ENCODE measurements around the gene LSP1.

Gene LSP1

GRCh38 chr11:1893581-1894359, 40.9 kb downstream of the LSP1 start:
- TF ChIP-seq ZNF274 (IDR thresholded peaks at IDR 0.05; ENCODE audit: low read depth, low read length), result no peak
- H3K4me3 ChIP-seq (ENCODE audit: low read length), result no peak overlapping the region

- no peak overlapping the region for H3K4me3 ChIP-seq (ENCODE audit: low read length)
- TF ChIP-seq ZNF274 (IDR thresholded peaks at IDR 0.05; ENCODE audit: low read depth, low read length), result no peak
Observed at GRCh38 chr11:1894759-1895158, 41.9 kb downstream of the LSP1 start.

- no peak overlapping the region; the same call in 1 of the 2 replicates for H3K4me3 ChIP-seq (ENCODE audit: low read length)
- no peak for TF ChIP-seq ZNF274 (IDR thresholded peaks at IDR 0.05; ENCODE audit: low read depth, low read length)
Observed at GRCh38 chr11:1896468-1896867, 43.6 kb downstream of the LSP1 start.

- peak overlapping the region; percentile 29; the same call in 1 of the 2 replicates for H3K4me3 ChIP-seq (ENCODE audit: low read length)
Observed at GRCh38 chr11:1896923-1897322, 44.0 kb downstream of the LSP1 start.

GRCh38 chr11:1899090-1899489, 46.2 kb downstream of the LSP1 start:
- no peak for TF ChIP-seq ZNF274 (IDR thresholded peaks at IDR 0.05; ENCODE audit: low read depth, low read length)
- H3K4me3 ChIP-seq (ENCODE audit: low read length), result no peak overlapping the region

More at GRCh38 chr11:1896923-1897322, 44.0 kb downstream of the LSP1 start:
- no peak for TF ChIP-seq ZNF274 (IDR thresholded peaks at IDR 0.05; ENCODE audit: low read depth, low read length)

GRCh38 chr11:1899686-1900085, 46.8 kb downstream of the LSP1 start:
- H3K4me3 ChIP-seq (ENCODE audit: low read length), result no peak overlapping the region
- no peak for TF ChIP-seq ZNF274 (IDR thresholded peaks at IDR 0.05; ENCODE audit: low read depth, low read length)

- no peak overlapping the region for H3K4me3 ChIP-seq (ENCODE audit: low read length)
- no peak for TF ChIP-seq ZNF274 (IDR thresholded peaks at IDR 0.05; ENCODE audit: low read depth, low read length)
Observed at GRCh38 chr11:1906181-1906580, 53.3 kb downstream of the LSP1 start.

GRCh38 chr11:1906611-1907423, 53.9 kb downstream of the LSP1 start:
- no peak for TF ChIP-seq ZNF274 (IDR thresholded peaks at IDR 0.05; ENCODE audit: low read depth, low read length)
- H3K4me3 ChIP-seq (ENCODE audit: low read length), result no peak overlapping the region

- TF ChIP-seq ZNF274 (IDR thresholded peaks at IDR 0.05; ENCODE audit: low read depth, low read length), result no peak
- no peak overlapping the region for H3K4me3 ChIP-seq (ENCODE audit: low read length)
Observed at GRCh38 chr11:1908618-1909017, 55.7 kb downstream of the LSP1 start.

- no peak overlapping the region for H3K4me3 ChIP-seq (ENCODE audit: low read length)
- TF ChIP-seq ZNF274 (IDR thresholded peaks at IDR 0.05; ENCODE audit: low read depth, low read length), result no peak
Observed at GRCh38 chr11:1909524-1909923, 56.6 kb downstream of the LSP1 start.

- H3K4me3 ChIP-seq (ENCODE audit: low read length), result no peak overlapping the region
- TF ChIP-seq ZNF274 (IDR thresholded peaks at IDR 0.05; ENCODE audit: low read depth, low read length), result no peak
Observed at GRCh38 chr11:1912289-1912878, 59.5 kb downstream of the LSP1 start.

GRCh38 chr11:1913271-1914060, 60.6 kb downstream of the LSP1 start:
- H3K4me3 ChIP-seq (ENCODE audit: low read length), result no peak overlapping the region
- no peak for TF ChIP-seq ZNF274 (IDR thresholded peaks at IDR 0.05; ENCODE audit: low read depth, low read length)

GRCh38 chr11:1915795-1916131, 62.9 kb downstream of the LSP1 start:
- no peak overlapping the region for H3K4me3 ChIP-seq (ENCODE audit: low read length)
- no peak for TF ChIP-seq ZNF274 (IDR thresholded peaks at IDR 0.05; ENCODE audit: low read depth, low read length)
